GM19452 (cell line): ENCODE results near the gene ARPC1B.
"Not testable (repeated sequence)": the region's sequence is repeated elsewhere in the genome, so short reads cannot be mapped to it uniquely, and the experiment has no call there.

Experiments used
- ATAC-seq: cut with Tn5 transposase; IDR thresholded peaks from one replicate; pipeline ENCODE4 v1.9.1; 2021; ENCODE audit not compliant: unreplicated experiment

ARPC1B gene

DNA sequence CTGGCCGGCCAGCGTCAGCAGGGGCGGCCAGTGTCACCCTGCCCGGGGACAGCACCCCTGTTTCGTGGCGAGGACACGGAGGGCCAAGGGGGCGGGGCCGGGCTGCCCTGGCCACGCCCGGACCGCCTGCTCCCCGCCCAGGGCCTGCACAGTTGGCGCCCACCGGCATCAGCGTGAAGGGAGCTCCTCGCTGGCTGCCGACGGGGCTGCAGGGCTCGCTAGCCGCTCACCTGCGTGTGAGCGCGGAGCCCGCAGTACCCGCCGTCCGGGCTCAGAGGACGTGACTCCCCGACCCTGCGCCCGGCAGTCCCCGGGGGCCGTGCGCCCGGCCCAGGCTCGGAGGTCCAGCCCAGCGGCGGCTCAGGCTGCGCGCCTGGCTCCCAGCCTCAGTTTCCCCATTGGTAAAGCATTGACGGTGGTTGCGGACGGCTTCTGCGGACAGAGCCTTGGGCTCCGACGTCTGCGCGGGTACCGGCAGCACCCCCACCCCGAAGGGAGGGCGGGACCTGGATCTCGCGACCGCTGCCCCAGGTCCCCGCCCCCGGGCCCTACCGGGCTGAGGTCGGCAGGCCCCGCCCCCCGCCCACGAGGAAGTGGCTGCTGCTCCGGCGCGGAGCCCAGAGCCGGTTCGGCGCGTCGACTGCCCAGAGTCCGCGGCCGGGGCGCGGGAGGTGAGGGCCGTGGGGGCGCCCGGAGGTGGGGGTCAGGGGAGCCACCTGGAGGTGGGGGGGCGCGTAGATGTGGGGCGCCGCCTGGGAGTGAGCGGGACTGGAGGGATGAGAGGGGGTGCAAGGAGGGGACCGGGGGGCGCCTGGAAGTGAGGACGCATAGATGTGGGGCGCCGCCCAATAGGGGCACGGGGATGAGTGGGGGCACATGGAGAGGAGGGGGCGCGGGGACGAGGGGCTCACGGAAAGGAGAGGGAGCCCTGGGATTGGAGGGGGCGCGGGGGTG is at the start of gene ARPC1B:
Gene ARPC1B (plus strand): TSS at position 620 of the 954 bp plus-strand sequence. CDS start 10,985 bp downstream, outside the sequence.
- peak; percentile 63 for ATAC-seq

DNA sequence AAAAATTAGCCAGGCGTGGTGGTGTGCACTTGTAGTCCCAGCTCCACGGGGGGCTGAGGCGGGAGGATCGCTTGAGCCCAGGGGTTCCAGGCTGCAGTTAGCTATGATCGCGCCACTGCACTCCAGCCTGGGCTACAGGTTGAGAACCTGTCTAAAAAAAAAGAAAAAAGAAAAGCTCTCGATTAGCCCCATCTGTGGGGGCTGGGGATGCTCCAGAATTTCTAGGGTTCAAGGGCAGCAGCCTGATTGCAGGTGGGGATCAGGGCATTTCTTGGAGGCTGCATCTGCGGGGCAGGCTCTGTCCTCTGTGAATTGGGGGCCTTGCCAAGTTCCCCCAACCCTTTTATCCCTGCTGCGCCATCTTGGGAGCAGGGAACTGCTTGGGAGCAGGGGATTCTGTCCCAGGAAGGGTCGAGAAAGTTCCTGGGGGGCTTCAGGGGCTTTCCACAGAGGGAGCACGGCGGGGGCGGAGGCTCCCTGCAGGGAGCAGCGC is 49.5 kb upstream of the ARPC1B start:
- no peak for ATAC-seq

DNA sequence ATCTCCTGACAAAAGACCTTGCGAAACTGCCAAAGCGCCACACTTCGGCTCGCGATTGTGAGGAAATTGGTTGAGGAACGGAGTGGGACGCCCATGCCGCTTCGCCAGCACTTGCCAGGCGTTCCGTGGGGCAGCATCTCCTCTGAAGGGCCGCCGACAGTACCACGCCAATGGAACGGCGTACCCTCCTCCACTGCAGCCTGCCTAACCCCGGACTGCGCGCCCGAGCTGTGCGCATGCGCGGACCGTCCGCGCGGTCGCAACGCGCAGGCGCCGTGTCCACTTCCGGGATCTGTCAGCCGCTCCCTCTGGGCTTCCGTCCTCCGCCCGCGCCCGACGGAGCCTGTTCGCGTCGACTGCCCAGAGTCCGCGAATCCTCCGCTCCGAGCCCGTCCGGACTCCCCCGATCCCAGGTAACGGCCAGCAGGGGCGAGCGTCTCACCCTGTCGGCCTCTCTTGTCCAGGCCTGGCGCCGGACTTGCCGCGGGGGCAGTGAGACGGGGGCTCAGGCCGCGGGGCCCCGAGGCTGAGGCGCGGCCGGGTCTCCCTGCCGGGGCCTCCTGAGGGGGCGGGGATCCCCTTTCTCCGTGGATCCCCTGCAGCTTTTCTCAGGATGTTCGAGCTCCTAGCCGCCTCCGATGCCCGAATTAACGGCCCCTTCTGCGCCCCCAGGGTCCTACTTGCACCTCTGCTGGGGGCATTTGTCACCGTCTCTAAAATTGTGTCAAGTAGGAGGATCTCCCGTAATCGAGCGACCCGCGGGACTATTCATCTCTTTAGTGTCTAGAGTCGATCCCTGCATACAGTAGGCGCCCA is 48.7 kb upstream of the ARPC1B start, which contains the start of gene ARPC1A:
Gene ARPC1A (plus strand): TSS at position 307 of the 816 bp plus-strand sequence. CDS start 7,456 bp downstream, outside the sequence.
- peak; percentile 88 for ATAC-seq

DNA sequence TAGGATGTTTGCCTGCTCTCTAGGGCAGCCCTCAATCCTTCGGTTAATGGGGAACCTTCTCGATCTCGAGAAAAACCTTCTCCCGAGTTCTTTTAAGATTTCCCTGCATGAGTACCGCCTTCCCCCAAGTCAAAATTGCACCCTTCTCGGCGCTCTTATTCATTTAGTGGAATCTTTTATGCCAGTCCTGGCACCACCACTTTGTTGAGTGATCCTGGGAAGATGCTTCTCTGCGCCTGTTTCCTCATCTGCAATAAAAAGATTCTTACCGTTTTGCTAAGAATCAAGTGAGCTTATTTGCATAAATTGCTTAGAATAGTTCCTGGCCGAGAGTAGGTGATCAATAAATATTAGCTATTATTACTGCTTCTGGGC is 48.1 kb upstream of the ARPC1B start:
- no peak for ATAC-seq

DNA sequence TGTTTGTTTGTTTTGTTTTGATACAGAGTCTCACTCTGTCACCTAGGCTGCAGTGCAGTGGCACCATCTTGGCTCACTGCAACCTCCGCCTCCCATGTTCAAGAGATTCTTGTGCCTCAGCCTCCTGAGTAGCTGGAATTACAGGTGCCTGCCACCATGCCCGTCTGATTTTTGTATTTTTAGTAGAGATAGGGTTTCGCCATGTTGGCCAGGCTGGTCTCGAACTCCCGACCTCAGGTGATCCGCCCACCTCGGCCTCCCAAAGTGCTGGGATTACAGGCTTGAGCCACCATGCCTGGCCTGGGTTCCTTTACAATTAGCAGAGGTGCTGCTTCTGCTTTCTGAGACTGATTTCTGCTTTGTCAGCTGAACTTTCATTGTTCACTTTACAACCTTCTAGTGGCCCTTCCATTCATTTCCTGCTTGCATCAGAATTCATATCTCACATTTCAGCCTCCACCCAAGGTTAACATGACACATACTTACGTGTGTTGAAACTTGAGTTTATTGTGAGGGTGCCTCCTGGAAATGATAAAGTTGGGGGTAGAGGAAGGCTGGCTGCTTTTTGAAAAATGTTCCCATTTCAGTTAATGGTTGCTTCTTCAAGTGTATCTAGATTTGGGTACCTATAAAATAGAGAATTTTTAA is 44.1 kb upstream of the ARPC1B start:
- not testable (repeated sequence) for ATAC-seq

DNA sequence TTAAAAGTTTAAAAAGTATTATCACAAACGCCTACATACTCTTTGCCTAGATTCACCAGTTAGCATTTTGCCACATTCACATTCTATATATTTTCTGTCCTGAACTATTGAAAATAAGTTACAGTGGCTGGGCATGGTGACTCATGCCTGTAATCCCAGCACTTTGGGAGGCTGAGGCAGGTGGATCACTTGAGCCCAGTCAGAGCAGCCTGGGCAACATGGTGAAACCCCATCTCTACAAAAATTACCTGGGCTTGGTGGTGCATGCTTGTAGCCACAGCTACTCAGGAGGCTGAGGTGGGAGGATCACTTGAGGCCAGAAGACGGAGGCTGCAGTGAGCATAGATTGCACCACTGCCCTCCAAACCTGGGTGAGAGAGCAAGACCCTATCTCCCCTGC is 43.5 kb upstream of the ARPC1B start:
- no peak for ATAC-seq

DNA sequence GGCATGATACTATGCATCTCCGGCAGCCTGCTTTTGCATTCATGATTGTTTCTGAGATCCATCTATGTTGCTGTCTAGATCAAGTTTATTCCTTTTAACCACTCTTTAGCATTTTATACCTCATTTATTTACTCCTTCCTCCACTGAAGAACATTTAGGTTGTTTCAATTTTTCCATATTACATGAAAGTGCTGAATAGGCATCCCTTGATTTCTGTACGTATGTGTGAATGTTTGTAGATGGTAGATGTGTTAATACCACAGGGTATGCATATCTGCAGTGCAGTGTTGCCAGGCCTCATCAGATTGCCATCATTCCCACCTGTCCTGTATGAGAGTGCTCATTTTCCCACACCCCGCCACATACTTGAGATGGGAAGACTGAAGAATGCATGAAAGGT is 34.9 kb upstream of the ARPC1B start:
- no peak for ATAC-seq

DNA sequence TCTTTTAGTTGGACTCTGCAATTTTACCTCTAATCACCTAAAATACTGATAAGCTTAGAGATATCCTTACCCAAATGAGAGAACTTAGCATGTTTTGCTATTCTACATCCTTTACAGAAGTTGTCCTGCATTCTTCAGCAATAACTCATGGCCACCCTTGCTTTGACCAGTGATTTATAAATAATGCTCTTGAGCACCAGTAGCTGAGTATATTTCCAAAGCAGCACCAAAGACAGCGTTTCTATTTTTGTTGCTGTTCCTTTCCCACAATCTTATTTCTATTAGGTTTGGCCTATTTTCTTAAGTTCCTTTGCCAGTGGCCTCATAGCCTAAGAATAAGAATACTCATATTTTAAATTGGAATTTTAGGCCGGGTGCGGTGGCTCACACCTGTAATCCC is 33.9 kb upstream of the ARPC1B start:
- no peak for ATAC-seq

DNA sequence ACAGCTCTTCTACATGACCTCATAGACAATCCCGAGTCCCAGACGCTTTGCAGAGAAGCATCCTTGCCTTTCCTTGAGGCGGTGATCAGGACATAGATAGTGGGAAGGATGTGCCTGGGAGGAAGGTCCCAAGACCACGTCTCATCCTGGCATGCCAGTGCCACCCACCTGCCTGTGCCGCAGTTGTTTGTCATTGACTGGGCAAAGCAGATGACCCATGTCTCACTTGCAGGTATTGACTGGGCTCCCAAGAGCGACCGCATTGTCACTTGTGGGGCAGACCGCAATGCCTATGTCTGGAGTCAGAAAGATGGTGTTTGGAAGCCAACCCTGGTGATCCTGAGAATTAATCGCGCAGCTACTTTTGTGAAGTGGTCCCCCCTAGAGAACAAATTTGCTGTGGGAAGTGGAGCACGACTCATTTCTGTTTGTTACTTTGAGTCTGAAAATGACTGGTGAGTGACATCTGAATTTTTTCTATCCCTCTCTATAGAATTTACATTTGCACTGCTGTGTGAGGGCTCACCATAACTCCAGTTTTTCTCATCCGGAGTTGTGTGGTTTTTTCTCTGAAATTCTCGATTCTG is 30.4 kb upstream of the ARPC1B start:
- no peak for ATAC-seq

DNA sequence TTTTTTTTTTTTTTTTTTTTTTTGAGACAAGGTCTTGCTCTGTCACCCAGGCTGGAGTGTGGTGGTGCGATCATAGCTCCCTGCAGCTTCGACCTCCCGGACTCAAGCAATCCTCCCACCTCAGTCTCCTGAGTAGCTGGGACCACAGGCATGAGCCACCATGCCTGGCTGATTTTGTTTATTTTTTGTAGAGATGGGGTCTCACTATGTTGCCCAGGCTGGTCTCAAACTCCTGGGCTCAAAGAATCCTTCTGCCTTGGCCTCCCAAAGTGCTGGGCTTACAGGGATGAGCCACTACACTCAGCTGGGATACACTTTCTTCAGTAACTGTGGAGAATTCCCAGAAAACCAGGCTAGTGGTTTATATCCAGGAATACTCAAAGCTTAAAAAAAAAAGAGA is 23.9 kb upstream of the ARPC1B start:
- not testable (repeated sequence) for ATAC-seq

DNA sequence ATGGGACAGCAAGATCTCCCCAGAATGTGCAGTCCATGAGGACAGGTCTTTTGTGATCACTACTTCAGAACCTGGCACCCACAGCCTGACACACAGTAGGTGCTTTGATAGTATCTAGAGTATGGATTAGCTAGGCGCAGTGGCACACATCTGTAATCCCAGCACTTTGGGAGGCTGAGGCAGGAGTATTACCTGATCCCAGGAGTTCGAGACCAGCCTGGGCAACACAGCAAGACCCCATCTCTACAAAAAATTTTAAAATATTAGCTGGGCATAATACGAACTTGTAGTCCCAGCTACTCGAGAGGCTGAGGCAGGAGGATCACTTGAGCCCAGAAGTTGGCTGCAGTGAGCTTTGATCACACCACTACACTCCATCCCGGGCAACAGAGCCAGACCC is 22.3 kb upstream of the ARPC1B start:
- ATAC-seq = no peak

DNA sequence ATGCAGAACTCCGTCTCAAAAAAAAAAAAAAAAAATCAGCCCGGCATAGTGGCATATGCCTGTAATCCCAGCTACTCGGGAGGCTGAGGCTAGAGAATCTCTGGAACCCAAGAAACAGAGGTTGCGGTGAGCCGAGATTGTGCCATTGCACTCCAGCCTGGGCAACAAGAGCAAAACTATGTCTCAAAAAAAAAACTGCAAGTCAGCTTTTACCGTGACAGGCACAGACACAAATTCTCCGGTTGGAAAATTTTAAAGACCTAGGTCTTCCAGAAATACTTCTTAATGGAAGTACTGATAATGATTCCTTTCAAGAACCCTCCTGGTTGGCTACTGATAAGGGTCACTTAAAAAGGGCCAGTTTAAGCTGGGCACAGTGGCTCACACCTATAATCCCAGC is 19.4 kb upstream of the ARPC1B start:
- no peak for ATAC-seq

DNA sequence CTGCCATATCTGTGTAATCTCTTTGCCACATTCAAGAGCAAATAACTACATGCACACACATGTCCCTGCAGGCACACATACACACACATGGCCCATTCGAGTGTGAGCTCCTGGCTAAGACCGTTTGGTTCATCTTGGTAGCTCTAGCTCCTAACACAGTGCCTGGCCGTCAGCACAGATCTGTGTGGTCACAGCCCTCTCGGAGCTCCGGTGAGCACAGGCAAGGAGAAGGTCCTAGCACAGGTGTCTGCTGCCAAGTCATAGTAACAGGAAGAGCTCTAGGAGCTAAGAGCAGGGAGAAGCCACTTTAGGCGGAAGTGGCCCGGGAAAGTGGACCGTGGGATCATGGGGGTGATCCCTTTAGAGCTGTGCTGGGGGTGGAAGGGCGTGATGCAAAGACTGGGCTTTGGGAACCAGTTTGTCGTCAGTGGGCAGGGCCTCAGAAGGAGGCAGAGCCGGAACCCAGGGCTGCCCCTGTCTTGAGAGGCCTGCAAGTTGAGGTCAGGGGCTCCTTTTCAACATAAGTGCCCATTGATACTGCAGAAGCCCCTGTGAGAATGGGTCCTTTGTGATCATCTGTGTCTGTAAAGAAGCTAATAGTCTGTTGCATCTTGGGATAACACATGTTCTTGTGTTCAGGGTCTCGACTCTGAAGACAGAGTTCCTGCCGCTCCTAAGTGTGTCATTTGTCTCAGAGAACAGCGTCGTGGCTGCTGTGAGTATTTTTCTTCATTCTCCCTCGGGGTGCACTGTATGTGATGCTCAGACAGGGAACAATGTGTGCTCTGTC is 16.6 kb upstream of the ARPC1B start:
- no peak for ATAC-seq

DNA sequence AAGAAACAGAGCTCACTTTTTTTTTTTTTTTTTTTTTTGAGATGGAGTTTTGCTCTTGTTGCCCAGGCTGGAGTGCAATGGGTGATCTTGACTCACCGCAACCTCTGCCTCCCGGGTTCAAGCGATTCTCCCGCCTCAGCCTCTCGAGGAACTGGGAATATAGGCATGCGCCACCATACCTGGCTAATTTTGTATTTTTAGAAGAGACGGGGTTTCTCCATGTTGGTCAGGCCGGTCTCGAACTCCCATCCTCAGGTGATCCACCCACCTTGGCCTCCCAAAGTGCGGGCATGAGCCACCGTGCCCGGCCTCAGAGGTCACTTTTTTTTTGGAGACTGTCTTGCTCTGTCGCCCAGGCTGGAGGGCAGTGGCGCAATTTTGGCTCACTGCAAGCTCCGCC is 16.0 kb upstream of the ARPC1B start:
- not testable (repeated sequence) for ATAC-seq

DNA sequence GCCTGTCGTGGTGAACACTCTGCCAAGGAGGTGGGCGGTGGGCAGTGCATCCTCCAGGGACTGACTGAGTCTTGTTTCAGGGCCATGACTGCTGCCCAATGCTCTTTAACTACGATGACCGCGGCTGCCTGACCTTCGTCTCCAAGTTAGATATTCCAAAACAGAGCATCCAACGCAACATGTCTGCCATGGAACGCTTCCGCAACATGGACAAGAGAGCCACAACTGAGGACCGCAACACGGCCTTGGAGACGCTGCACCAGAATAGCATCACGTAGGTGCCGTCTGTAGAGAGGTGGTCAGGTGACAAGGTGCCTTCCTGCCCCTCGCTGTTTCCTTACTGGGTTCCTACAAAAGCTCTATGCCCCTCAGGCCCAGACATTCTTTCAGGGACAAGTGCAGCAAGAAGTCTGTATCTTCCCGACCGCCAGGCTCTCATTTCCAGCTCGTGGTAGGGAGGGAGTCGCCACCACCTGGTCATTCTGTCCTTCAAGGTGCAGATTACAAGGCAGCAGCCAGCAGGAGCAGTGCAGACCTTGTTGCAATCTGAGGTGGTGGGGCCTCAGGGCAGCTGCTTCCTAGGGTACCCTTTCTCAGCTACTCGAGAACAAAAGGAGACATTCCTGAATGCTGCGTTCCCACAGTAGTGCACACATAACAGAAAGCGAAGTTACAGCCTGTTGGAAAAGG is 14.9 kb upstream of the ARPC1B start:
- no peak for ATAC-seq

DNA sequence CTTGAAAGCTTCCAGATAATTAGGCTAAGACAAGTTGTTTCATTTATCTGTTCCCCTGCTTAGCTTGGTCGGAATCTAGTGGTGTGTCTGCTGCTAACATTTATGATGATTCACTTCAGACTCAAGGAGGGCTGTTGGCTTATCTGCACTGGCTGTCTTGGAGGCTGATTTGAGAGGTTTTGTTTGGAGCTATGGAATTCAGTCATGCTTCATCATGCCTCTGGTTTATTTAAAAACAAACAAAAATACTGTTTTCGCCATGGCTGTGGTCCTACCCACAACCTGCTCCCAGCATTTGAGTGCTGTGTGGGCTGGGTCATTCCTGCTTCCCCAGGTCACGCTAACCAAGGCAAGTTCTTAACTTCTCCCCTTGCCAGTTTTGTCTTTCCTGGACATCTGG is 11.7 kb upstream of the ARPC1B start:
- no peak for ATAC-seq

DNA sequence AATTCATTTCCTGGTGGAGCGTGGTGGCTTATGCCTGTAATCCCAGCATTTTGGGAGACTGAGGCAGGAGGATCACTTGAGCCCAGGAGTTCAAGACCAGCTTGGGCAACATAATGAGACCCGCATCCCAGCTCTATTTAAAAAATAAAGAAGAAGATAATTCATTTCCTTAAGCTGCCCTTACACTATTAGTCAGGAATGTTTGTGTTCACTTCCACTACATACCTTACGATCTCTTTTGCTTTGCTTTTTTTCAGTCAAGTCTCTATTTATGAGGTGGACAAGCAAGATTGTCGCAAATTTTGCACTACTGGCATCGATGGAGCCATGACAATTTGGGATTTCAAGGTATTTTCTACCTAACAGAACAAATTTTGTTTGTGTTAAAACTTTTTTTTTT is 11.2 kb upstream of the ARPC1B start:
- no peak for ATAC-seq

DNA sequence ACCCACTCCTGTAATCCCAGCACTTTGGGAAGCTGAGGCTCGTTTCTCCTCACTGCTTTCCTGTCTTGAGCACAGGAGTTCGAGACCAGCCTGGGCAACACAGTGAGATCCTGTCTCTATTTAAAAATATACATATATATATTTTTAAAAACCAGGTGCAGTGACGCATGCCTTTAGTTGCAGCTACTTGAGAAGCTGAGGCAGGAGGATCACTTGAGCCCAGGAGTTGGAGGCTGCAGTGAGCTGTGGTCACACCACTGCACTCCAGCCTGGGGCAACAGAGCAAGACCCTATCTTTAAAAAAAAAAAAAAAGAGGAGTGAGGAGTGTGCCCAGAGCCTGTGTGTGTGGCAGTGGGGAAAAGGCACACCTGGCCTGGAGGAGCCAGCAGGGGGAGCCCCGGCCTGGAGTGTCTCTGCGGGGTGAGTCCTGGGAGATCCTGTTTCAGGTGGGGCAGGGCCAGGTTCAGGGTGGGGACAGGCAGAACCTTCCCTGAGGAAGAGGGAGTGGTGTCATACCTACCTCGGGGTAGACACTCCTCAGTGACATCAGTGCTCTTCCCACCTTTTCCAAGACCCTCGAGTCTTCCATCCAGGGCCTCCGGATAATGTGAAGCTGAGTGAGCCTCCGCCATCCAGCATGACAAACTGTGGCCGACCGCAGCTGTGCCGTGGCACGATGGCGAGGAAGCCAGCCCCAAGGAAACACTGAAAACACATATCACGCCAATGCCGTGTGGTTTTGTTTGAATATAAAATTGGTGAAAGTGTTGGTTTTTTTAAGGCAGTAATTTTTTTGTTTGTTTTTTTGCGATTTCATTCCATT is 9.0 kb upstream of the ARPC1B start:
- no peak for ATAC-seq

DNA sequence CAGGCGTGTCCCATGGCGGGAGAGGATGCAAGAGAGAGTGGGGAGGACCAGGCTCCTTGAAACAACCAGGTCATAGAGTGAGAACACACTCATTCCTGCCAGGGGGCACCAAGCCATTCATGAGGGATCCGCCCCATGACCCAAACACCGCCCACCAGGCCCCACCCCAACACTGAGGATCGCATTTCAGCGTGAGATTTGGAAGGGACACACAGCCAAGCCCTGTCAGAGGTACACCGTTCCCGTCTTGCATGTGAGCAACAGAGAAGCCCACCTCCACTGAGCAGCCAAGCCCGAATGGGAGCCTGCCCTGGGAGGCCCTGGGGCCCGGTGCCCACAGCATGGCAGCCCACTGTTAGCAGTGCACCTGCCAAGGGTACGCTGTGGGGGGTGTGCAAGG is 7.9 kb upstream of the ARPC1B start:
- ATAC-seq = no peak
